Skin epidermis (tissue), 12 donors: Measurements from ENCODE around the gene SLIT3.

Experiments
- H3K27ac ChIP-seq, 21 experiments: fragments of 200-600 bp; sonication (generic) in 11 of 21; one replicate each; pipeline ENCODE4 v1.5.0; 2020; ENCODE audit warnings: mild to moderate bottlenecking in 3 of 21, inconsistent platforms in 2 of 21, moderate library complexity in 2 of 21
- H3K4me3 ChIP-seq, 7 experiments: fragments of 200-600 bp; sonication (generic) in 2 of 7; one replicate each; pipeline ENCODE4 v1.5.0; 2020; ENCODE audit warnings: inconsistent platforms in 2 of 7, mild to moderate bottlenecking in 2 of 7, moderate library complexity in 1 of 7

Gene SLIT3

GRCh38 chr5:168876419-168876818 lies 424.5 kb downstream of the SLIT3 start:
- Histone ChIP-seq H3K4me3 (no peak overlapping the region), H3K27ac (no peak overlapping the region)

DNA sequence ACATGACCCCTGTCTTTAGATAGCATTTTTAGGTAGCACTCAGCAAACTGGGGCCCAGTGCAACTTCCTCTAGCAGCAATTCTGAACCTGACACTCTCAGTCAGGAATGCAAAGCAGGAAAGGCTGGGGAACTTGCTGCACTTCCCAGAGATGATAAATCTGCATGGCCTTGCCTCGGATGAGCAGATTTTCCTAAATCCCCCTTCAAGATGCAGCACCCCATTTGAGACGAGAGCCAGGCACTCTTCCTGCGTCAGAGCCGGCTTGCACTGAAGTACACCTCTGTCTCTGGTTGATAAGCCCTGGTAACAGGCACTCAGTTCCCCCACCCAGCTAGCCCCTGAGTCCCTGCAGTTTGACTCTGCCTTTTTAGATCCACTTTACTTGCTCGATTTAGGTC lies 425.1 kb downstream of the SLIT3 start:
- H3K4me3 ChIP-seq: no peak overlapping the region

GRCh38 chr5:168874713-168875380 lies 426.1 kb downstream of the SLIT3 start:
- H3K27ac ChIP-seq: no peak overlapping the region

More for the DNA sequence above, 425.1 kb downstream of the SLIT3 start:
- H3K27ac ChIP-seq: no peak overlapping the region

GRCh38 chr5:168872246-168872645 lies 428.7 kb downstream of the SLIT3 start:
- no peak overlapping the region for H3K27ac ChIP-seq
- no peak overlapping the region for H3K4me3 ChIP-seq

More at GRCh38 chr5:168874713-168875380, 426.1 kb downstream of the SLIT3 start:
- no peak overlapping the region for H3K4me3 ChIP-seq

DNA sequence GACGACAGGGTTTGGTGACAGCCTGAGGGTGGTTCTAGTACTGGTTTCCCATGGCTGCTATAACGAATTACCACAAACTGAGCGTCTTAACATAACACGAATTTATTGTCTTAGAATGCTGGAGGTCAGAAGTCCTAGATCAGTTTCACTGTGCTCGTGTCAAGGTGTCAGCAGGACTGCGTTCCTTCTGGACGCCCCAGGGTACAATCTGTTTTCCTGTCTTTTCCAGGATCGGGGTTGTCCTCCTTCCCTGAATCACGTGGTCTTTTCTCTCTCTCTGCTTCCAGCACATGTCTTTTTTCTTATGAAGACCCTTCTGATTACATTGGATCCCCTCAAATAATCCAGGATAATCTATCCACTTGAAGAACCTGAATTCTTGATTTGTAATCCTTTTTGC lies 430.0 kb downstream of the SLIT3 start:
- no peak overlapping the region for H3K27ac ChIP-seq
- no peak overlapping the region for H3K4me3 ChIP-seq

DNA sequence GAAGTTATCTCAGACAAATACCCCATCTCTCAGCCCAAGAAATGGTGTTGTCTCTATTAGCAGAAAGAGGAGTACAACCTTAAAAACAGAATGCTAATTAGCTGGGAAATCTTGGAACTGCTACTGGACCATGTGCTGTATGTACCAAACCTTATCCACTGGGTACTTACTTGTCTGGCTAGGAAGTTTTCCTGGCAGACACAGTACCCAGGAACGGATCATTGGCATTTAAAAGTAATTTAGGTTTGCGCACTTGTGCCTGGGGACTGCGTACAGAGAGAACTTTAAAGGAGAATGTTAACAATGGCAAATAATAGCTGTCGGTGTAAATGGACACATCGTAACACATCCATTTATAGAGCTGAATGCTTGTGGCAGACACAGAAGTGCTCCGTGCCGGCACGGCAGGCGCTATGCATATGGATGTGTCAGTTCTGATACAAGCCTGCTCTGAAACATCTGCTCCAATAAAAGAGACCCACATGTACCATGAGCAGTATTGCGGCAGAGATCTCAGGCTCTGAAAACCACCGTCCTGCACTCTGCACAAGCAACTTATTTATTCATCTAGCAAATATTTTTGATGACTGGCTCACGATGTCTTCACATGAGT lies 431.2 kb downstream of the SLIT3 start:
- no peak overlapping the region for H3K27ac ChIP-seq
- no peak overlapping the region for H3K4me3 ChIP-seq

DNA sequence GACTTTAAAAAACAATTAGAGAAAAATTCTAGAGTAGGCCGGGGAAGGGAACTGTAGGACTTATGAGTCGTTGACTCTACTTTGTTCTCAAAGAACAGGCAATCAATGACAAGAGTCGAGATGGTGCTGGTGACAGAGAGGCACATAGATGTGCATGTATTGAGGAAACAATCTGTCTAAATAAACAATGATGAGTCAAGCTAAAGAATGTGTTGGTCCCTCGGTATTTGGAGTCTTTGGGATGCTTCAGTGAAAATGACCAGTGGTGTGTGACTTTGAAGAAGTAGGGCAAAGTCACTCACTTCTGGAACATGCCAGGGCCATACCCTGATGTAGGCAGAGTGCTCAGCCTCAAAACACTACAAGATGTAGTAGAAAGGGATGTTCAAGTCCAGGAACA lies 433.7 kb downstream of the SLIT3 start:
- Histone ChIP-seq H3K27ac (no peak overlapping the region), H3K4me3 (no peak overlapping the region)

- Histone ChIP-seq H3K4me3 (no peak overlapping the region), H3K27ac (no peak overlapping the region)
These were observed 435.0 kb downstream of the SLIT3 start for GRCh38 chr5:168865968-168866367.

GRCh38 chr5:168863021-168863420 lies 437.9 kb downstream of the SLIT3 start:
- Histone ChIP-seq H3K27ac (no peak overlapping the region), H3K4me3 (no peak overlapping the region)

GRCh38 chr5:168860503-168860902 lies 440.4 kb downstream of the SLIT3 start:
- Histone ChIP-seq H3K4me3 (no peak overlapping the region), H3K27ac (no peak overlapping the region)

- H3K27ac ChIP-seq: no peak overlapping the region
- no peak overlapping the region for H3K4me3 ChIP-seq
These were observed 440.9 kb downstream of the SLIT3 start for GRCh38 chr5:168860081-168860480.

DNA sequence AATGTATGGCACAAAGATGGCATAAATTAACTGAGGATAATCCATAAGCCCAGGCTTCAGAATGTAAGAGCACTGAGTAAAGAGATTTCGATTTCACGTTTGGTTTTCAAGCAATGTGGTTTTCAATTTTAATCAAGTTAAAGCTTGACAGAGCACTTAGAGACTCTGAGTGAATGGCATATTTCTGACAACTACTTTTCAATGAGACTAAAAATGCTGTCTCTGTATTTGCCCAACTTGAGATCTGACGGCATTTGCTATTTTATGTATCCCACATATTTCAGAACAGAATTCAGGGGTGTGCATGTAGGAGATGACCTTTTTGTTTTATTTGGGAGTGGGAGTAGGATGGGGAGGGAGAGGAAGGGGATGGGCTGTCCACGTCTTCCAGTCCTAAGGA lies 441.5 kb downstream of the SLIT3 start:
- no peak overlapping the region for H3K4me3 ChIP-seq

DNA sequence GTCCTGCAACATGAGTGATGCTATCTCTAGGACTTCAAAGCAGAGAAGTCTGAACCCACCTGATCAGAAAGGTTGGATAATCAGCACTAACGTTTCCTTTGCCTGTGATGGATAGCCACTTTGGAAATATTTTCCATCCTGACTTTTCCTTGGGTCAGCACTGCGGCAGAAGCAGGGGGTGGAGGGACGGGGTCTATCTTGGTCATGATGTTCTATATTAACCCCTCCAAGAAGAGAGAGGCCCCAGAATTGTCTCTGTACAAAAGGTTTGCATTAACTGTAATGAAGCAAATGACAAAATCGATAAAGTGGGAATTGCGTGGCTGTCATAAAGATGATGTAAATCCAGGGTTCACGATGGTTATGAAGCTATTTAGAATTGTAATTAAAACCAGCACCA lies 441.9 kb downstream of the SLIT3 start:
- H3K27ac ChIP-seq: no peak overlapping the region

More for the DNA sequence above, 441.5 kb downstream of the SLIT3 start:
- no peak overlapping the region for H3K27ac ChIP-seq

GRCh38 chr5:168858371-168858770 lies 442.6 kb downstream of the SLIT3 start:
- Histone ChIP-seq H3K4me3 (no peak overlapping the region), H3K27ac (no peak overlapping the region)

More for the DNA sequence above, 441.9 kb downstream of the SLIT3 start:
- H3K4me3 ChIP-seq: no peak overlapping the region

GRCh38 chr5:168853972-168854371 lies 447.0 kb downstream of the SLIT3 start:
- Histone ChIP-seq H3K4me3 (no peak overlapping the region), H3K27ac (no peak overlapping the region)

- H3K4me3 ChIP-seq: no peak overlapping the region
- no peak overlapping the region for H3K27ac ChIP-seq
These were observed 448.6 kb downstream of the SLIT3 start for GRCh38 chr5:168852329-168852728.

GRCh38 chr5:168851902-168852321 lies 449.0 kb downstream of the SLIT3 start:
- Histone ChIP-seq H3K27ac (no peak overlapping the region), H3K4me3 (no peak overlapping the region)

GRCh38 chr5:168850683-168851082 lies 450.3 kb downstream of the SLIT3 start:
- Histone ChIP-seq H3K4me3 (no peak overlapping the region), H3K27ac (no peak overlapping the region)

DNA sequence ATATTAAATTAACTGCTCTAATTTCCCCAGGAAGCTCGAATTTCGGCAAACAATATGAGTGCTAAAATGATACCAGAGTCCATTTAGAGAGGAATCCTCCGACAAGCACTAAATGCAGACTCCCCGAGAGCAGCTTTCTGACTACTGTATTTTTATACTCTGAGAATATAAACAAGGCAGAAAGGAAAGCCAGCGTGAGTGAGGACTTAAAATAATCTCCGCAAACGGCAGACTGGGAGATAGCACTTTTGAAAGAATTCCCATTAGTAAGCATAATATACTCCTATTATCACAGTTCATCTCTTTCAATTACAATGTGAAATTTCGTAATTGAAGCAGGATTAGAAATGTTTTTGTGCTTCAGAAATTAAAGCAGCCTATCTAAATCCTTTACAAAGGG lies 452.4 kb downstream of the SLIT3 start:
- H3K27ac ChIP-seq: no peak overlapping the region
- no peak overlapping the region for H3K4me3 ChIP-seq

- Histone ChIP-seq H3K4me3 (no peak overlapping the region), H3K27ac (no peak overlapping the region)
These were observed 453.3 kb downstream of the SLIT3 start for GRCh38 chr5:168847511-168848073.

DNA sequence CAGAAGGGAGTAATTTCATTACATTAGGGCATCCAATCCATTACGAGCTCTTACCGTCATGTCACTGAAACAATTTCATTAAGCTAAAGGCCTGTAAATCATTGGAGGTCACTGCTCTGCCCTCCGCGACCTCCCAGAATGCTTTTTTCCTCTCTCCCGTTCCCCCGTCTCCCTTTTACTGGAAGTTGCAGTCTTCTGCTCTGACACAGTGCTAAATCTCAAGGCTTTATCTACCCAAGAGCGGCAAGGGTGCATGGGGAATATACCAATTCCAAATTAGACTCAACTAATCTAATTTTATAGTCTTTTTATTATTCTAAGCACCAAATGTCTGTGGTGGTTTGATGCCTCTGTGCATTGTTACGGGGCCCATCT lies 456.0 kb downstream of the SLIT3 start:
- Histone ChIP-seq H3K4me3 (no peak overlapping the region), H3K27ac (no peak overlapping the region)
